GM21423 (cell line): ENCODE measurements around the gene RALGAPA2.

Source experiments
- ATAC-seq: cut with Tn5 transposase; IDR thresholded peaks from one replicate; pipeline ENCODE4 v1.9.1; 2021; ENCODE audit warnings: mild to moderate bottlenecking, moderate library complexity; ENCODE audit not compliant: unreplicated experiment

Gene RALGAPA2

GRCh38 chr20:20501128-20501527 lies 211.3 kb downstream of the RALGAPA2 start:
- no peak for ATAC-seq

GRCh38 chr20:20500312-20500711 lies 212.1 kb downstream of the RALGAPA2 start:
- no peak for ATAC-seq

- ATAC-seq: no peak
Measured at GRCh38 chr20:20499439-20499838, 213.0 kb downstream of the RALGAPA2 start.

- no peak for ATAC-seq
Measured at GRCh38 chr20:20498076-20498861, 214.2 kb downstream of the RALGAPA2 start.

- no peak for ATAC-seq
Measured at GRCh38 chr20:20497242-20497978, 215.0 kb downstream of the RALGAPA2 start.

- ATAC-seq: no peak
Measured at GRCh38 chr20:20495729-20496503, 216.5 kb downstream of the RALGAPA2 start.

- ATAC-seq: no peak
Measured at GRCh38 chr20:20493701-20494100, 218.7 kb downstream of the RALGAPA2 start.

- no peak for ATAC-seq
Measured at GRCh38 chr20:20492521-20493332, 219.7 kb downstream of the RALGAPA2 start.

- no peak for ATAC-seq
Measured at GRCh38 chr20:20491784-20492264, 220.6 kb downstream of the RALGAPA2 start.

- no peak for ATAC-seq
Measured at GRCh38 chr20:20491110-20491783, 221.2 kb downstream of the RALGAPA2 start.

GRCh38 chr20:20490673-20491072 lies 221.8 kb downstream of the RALGAPA2 start:
- no peak for ATAC-seq

- peak; percentile 43 for ATAC-seq
Measured at GRCh38 chr20:20489648-20490341, 222.6 kb downstream of the RALGAPA2 start.

GRCh38 chr20:20489054-20489453 lies 223.4 kb downstream of the RALGAPA2 start:
- ATAC-seq: peak; percentile 74

GRCh38 chr20:20488388-20488787 lies 224.1 kb downstream of the RALGAPA2 start:
- ATAC-seq: no peak

- no peak for ATAC-seq
Measured at GRCh38 chr20:20487811-20488210, 224.6 kb downstream of the RALGAPA2 start.

GRCh38 chr20:20483328-20483727 lies 229.1 kb downstream of the RALGAPA2 start:
- ATAC-seq: no peak

GRCh38 chr20:20482453-20482852 lies 230.0 kb downstream of the RALGAPA2 start:
- ATAC-seq: no peak

GRCh38 chr20:20480689-20481088 lies 231.8 kb downstream of the RALGAPA2 start:
- ATAC-seq: no peak

GRCh38 chr20:20480126-20480525 lies 232.3 kb downstream of the RALGAPA2 start:
- ATAC-seq: no peak
